GM21381 (cell line): ENCODE results near the gene TTC39B.
"Not testable (repeated sequence)": the region's sequence is repeated elsewhere in the genome, so short reads cannot be mapped to it uniquely, and the experiment has no call there.

ENCODE experiments used
- ATAC-seq: cut with Tn5 transposase; IDR thresholded peaks from one replicate; pipeline ENCODE4 v1.9.1; 2021; ENCODE audit warnings: mild to moderate bottlenecking, moderate library complexity; ENCODE audit not compliant: unreplicated experiment

Gene TTC39B

GRCh38 chr9:15306757-15307522 lies at the start of gene TTC39B:
TTC39B (minus strand) TSS chr9:15307216; CDS start chr9:15307125, 91 bp downstream.
- ATAC-seq, result peak; percentile 95

- no peak for ATAC-seq
These were observed 48.7 kb upstream of the TTC39B start for GRCh38 chr9:15355669-15356068.

- no peak for ATAC-seq
These were observed 47.7 kb upstream of the TTC39B start for GRCh38 chr9:15354713-15355112.

GRCh38 chr9:15353892-15354291 lies 46.9 kb upstream of the TTC39B start:
- no peak for ATAC-seq

- no peak for ATAC-seq
These were observed 45.3 kb upstream of the TTC39B start for GRCh38 chr9:15352306-15352705.

- ATAC-seq, result no peak
These were observed 43.1 kb upstream of the TTC39B start for GRCh38 chr9:15349892-15350761.

GRCh38 chr9:15346837-15347236 lies 39.8 kb upstream of the TTC39B start:
- ATAC-seq, result no peak

GRCh38 chr9:15344191-15344590 lies 37.2 kb upstream of the TTC39B start:
- ATAC-seq, result no peak

- ATAC-seq, result no peak
These were observed 26.4 kb upstream of the TTC39B start for GRCh38 chr9:15333376-15333881.

- ATAC-seq, result no peak
These were observed 25.9 kb upstream of the TTC39B start for GRCh38 chr9:15332939-15333338.

- ATAC-seq, result no peak
These were observed 22.6 kb upstream of the TTC39B start for GRCh38 chr9:15329539-15330109.

- ATAC-seq, result no peak
These were observed 21.9 kb upstream of the TTC39B start for GRCh38 chr9:15328946-15329345.

- not testable (repeated sequence) for ATAC-seq
These were observed 15.7 kb upstream of the TTC39B start for GRCh38 chr9:15322695-15323094.

GRCh38 chr9:15319661-15320060 lies 12.6 kb upstream of the TTC39B start:
- ATAC-seq, result not testable (repeated sequence)

- ATAC-seq, result no peak
These were observed 10.8 kb upstream of the TTC39B start for GRCh38 chr9:15317836-15318235.

GRCh38 chr9:15311607-15312006 lies 4.6 kb upstream of the TTC39B start:
- ATAC-seq, result no peak

- ATAC-seq, result no peak
These were observed 3.3 kb upstream of the TTC39B start for GRCh38 chr9:15310107-15310850.

- no peak for ATAC-seq
These were observed 1.5 kb upstream of the TTC39B start for GRCh38 chr9:15308511-15308910.

GRCh38 chr9:15307523-15307841 lies 466 bp upstream of the TTC39B start:
- peak; percentile 28 for ATAC-seq

- ATAC-seq, result peak; percentile 27
These were observed 804 bp downstream of the TTC39B start for GRCh38 chr9:15306068-15306756.
